Activated CD4-positive, CD25-positive, alpha-beta regulatory T cell (primary cell): ENCODE data around the gene ANTXR1.
"Not testable (repeated sequence)": the region's sequence is repeated elsewhere in the genome, so short reads cannot be mapped to it uniquely, and the experiment has no call there.

Source experiments
- DNase-seq, 4 experiments: peaks; one replicate each; lab custom pipeline; 2025; lab: John Stamatoyannopoulos, UW

Gene ANTXR1

DNA sequence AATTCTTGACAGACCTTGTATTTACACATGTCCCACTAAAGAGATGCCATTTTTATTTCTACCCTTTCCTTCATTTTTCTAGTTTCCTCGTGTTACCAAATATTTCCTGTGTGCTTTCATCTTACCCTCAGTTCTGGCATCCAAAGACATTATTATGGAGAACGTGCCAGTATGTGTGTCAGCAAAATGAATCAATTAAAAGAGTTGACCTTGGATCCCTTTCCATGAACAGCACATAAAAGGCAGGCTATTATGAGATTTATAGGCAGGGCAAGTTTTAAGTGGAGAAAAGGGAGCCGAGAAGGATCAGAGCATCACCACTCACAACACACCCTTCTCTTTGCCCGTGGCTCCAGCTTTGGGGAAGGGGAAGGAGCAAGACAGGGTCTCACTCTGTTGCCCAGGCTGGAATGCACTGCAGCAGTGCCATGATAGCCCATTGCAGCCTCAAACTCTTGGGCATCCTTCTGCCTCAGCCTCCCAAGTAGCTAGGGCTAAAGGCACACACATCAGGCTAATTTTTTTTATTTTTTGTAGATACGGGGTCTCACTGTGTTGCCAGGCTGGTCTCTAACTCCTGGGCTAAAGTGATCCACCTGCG lies 224.2 kb downstream of the ANTXR1 start:
- no peak for DNase-seq

DNA sequence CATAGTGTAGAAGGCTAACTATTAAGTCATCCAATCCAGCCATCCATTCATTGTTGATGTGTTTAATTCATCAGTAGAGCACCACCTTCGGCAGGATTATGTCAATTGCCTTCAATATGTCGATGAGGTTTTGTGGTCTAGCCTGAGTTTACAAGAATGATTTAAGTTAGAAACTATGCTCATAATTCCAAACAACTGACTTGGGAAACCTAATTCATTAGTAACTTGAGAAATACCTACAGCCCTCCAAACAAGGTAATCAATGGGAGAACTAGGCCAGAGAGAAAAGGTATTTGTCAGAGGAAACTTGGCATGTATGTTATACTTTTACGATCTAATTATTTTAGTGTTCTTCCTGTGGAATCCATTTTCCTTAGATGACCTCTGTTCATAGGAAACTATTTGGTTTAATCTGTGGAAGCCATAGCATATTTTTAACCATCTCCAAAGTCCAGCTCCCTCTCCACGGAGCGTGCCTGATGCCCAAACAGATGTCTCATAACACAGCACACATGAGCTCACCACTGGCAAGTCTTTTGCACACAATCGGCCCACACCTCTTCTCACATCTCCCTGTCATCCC lies 225.6 kb downstream of the ANTXR1 start:
- no peak for DNase-seq

DNA sequence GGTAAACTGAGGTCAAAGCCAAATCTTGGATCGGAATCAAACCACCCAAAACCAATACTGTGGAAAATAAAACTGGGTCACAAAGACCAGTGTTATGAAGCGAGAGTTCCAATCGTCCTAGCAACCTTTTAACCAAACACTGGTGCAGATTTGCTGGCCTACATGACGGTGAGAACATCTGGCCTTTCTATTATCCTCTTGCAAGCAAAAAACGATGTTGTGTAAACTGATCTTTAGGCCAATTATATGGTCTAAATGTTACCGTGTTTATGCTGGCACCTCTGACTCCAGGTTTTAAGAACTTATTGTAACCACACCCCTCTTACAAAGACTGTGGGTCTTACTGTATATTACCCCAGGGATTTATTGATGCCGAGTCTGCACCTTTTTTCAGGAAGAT lies 228.1 kb downstream of the ANTXR1 start:
- DNase-seq = no peak

DNA sequence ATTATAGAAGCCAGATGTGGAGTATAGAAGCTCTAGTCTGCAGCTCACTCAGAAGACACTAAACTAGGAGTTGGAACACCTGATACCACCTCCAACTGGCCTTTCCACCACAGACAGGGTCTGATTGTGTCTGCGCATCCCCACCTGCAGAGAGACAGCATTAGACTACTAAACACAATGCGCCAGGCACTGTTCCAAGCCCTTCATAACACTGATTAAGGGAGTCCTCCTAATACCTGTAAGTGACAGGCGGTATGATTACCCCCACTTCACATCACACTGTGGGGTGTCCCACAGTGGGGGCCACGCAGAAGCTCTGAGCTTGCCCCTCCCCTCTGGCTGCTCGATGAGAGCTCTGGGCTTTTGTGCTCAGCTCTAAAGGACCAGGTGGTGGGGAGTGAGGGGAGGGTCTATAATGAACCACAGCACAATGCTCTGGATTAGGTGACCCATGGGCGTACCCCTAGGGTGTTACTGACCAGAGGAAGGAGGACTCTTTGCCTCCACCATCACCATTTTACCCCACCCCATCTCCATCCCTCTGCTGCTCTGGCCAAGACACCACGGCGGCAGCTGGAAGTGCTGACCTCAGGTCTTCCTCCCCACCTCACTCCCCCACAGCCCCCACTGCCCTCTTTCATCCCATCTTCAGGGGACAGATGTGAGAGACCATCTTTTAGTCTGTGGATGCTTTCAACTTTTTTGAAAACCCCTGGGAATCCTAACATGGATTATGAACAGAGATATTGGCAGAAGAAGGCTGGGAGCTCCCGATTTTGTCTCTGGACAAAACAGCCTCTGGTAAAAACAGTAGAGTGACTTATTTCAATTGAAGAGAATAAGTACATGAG lies 228.9 kb downstream of the ANTXR1 start:
- DNase-seq = no peak

DNA sequence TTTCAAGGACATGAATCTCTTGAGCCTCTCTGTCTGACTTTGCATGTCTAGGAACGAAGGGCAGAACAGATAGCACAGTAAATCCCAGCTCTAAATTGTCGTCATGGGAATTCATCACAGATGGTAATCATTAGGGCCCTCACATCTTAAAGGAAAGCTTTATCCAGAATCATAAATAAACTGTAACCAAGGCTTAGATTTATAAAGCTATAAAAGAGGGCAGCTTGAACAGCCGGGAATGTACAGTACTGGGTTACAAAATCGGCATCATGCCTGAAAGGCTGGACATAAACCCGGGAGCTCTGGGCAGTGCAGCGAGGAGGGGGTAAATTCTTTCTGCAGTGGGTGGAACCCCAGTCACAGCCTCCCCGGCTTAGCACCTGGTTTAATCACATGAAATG lies 229.7 kb downstream of the ANTXR1 start:
- no peak for DNase-seq

DNA sequence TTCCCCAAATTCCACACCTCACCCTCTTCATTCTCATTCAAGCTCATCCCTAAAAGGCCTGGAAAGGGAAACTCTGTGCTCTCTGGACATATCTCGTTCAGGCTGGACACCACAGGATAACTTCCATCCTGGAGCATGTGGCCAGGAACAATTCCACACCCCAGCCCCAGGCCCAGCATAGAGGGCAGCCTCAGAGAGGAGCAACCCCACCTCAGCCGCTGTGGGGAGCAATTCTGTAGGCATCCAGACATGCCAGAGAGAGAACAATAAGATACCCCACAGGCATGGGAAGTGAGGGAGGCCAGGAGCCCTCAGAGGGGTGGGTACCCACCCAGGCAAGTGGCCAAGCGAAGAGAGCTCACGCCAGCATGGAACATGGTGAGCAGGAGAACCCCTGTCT lies 230.7 kb downstream of the ANTXR1 start:
- DNase-seq = no peak

DNA sequence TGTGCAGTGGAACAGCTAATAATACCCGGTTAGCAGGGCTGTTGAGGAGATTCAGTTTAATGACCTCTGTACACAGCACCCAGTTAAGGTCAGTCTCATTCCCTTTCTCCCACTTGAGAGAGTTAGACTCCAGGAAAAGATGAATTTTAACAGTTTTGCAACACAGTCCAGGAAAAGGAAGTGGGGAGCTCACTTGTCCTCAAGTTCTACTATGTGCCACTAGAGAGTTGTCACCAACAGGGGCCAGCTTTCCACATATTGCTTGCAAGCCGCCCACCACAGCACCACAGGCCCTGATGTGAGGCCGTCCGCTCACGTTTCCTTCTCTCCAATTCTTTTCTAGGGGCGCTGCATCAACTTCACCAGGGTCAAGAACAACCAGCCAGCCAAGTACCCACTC lies 231.9 kb downstream of the ANTXR1 start:
- no peak for DNase-seq

DNA sequence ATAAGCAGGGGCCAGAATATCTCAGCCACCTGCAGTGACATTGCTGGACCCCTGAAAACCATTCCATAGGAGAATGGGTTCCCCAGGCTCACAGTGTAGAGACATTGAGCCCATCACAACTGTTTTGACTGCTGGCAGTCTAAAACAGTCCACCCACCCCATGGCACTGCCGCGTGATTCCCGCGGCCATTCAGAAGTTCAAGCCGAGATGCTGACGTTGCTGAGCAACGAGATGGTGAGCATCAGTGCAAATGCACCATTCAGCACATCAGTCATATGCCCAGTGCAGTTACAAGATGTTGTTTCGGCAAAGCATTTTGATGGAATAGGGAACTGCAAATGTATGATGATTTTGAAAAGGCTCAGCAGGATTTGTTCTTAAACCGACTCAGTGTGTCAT lies 234.6 kb downstream of the ANTXR1 start:
- DNase-seq = no peak

DNA sequence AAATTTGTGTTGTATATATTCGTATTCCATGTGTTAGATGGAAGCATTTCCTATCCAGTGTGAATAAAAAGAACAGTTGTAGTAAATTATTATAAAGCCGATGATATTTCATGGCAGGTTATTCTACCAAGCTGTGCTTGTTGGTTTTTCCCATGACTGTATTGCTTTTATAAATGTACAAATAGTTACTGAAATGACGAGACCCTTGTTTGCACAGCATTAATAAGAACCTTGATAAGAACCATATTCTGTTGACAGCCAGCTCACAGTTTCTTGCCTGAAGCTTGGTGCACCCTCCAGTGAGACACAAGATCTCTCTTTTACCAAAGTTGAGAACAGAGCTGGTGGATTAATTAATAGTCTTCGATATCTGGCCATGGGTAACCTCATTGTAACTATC lies 235.3 kb downstream of the ANTXR1 start:
- DNase-seq = no peak

DNA sequence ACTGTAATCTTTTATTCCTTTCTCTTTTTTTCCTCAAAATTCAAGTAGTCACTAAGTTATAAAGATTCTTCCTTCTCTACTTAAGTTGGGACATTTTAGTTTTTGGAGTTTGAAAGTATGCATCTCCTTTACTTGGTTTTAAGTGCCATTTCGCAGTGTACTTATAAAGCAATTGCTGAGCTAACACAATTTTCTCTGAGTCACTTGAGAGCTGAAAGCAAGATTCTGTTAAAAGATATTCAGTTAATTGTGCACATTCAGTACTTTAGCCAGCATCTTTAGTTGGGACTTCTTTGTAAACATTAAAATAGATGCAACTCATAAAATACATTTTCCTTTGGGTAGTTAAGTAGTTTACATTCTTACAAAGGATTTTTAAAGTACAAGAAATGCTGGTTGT lies 238.0 kb downstream of the ANTXR1 start:
- DNase-seq = no peak

DNA sequence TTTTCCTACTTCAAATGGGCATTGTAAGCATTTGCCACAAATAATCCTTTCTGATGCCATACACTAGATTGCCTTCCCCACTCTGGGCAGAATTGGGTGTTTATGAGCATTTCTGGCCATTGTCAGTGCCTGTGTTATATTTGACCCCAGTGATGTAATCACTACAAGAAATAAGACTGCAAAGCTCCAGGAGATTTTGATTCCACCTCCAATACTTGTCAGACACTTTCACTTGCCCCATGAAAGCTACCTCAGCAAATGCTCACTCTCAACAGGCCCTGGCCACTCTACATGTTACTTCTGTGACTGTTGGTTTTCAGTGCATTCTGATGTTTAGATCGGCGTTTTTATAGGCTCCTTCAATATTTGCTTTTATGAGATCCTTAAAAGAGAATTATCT lies 239.0 kb downstream of the ANTXR1 start:
- DNase-seq = no peak

DNA sequence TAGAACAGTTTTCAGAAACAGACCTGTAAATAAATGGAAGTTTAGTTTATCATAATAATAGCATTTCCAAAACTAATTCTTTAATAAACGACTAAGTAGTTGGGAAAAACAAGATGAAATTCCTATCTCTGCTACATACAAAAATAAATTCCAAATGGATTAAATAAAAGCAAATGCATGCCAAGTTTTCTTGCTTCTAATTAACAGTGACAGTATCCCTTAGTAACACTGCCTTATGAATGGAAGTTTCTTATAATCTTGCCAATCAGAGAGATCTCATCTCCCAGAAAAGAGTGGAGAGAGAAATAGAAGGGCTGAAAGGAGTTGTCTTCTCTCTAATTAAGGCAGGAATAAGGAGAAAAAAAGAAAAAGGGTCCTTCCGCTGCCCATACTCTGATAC lies 240.1 kb downstream of the ANTXR1 start:
- DNase-seq = no peak

DNA sequence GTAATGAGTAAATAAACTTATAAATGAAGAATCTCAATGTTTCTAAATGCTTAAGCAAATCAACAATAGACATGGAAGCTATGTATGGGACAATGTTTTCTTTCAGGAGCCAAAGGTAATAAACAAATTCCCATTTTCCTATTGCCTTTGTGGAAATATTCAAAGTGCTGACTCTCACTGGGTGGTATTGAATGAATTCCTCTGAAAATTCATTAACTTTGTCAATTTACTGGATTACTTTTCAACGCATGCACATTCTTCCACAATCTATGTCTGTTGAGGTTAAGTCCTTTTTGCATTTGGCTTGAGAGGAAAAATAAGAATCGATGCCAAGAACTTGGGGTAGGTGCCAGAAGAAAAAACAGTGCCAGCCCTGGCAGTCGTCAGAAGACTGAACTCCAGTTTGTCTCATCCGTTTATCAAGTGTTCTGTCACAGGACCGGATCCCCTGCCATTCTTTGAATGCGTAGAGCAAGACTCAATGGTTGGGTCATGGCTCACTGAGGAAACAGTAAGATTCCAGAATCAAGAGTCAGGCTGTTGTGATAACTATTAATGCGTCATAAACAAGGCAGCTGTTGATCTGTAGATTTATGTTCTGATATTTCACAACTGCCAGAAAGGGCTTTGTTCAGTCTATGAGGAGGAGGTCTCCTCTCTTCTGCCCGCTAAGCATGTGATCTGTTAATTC lies 240.8 kb downstream of the ANTXR1 start:
- no peak for DNase-seq

DNA sequence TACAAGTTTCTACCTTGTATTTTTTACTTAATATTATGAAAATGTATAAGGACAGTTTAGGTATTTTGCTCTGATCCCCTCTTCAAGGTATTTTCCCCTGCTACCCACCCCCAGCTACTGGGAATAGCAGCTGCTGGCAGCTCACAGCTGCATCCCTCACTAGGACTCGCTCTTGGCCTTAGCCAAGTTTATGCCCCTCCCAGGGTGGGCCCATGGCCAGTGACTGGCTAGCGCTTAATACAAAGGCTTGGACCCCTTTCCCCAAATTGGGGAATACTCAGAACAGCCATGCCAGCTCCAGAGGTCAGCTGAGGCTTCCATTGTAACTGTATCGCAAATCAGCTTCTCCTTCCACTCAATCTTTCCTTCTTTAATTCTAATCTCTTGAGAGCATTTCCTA lies 242.8 kb downstream of the ANTXR1 start:
- no peak for DNase-seq

DNA sequence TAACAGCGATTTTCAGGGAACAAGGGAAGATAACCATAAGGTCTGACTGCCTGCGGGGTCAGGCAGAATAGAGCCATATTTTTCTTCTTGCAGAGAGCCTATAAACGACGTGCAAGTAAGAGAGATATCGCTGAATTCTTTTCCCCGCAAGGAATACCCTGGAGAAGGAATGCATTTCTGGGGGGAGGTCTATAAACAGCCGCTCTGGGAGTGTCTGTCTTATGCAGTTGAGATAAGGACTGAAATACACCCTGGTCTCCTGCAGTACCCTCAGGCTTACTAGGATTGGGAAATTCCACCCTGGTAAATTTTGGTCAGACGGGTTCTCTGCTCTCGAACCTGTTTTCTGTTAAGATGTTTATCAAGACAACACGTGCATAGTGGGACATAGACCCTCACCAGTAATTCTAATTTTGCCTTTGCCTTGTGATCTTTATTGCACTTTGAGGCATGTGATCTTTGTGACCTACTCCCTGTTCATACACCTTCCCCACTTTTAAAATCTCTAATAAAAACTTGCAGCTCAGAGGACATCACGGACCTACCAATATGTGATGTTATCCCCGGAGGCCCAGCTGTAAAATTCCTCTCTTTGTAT lies 247.1 kb downstream of the ANTXR1 start:
- DNase-seq = not testable (repeated sequence)

DNA sequence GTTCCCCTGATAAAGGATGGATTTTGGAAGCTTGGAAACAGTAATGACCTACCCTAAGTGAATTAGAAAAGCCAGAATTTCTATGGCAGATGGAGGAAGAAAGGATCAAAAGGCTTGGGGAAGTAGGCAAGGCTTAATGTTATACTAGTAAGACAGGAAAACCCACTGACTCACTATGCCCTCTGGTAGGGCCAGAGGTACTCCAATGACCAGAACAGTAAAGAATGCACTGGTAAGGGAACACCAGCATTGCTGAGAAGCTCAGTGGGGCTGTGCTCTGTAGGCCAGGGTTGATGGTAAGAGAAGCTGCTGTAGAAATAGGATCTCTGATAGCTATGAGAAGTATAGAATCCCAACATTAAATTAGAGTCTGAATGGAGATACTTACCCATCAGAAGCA lies 247.7 kb downstream of the ANTXR1 start:
- DNase-seq = no peak

DNA sequence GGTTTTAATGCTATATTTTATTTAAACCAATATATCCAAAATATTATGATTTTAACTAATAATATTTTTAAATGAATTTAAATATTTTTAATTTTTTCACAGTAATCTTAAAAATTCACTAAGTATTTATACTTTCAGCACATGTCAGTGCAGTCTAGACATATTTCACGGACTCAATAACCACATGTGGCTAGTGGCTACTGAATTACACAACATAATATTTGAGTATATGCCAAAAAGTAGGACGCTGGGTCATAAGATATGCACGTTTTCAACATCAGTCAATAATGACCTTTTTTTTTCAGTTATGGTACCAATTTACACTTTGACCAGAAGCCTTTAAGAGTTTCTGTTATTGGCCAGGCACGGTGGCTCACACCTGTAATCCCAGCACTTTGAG lies 256.4 kb downstream of the ANTXR1 start:
- DNase-seq = no peak

DNA sequence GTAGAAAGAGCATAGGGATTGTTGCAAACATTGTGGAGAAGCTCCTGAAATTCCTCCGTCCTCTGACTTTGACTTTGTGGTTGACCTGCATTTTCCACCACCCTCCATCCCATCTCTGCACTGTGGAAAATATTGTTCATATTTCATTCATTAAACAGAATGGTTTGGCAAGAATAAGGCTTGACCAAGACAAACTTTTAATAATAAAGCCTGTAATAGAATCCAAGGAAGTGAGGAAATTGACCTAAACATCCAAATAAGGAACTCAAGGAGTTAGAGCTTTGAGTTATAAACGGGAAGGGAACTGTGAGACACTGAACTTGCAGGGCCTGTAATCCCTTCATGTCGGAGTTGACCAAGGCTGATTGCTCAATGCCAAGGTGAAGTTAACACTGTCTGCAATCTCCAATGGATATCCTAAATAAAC lies 258.9 kb downstream of the ANTXR1 start:
- DNase-seq = no peak

DNA sequence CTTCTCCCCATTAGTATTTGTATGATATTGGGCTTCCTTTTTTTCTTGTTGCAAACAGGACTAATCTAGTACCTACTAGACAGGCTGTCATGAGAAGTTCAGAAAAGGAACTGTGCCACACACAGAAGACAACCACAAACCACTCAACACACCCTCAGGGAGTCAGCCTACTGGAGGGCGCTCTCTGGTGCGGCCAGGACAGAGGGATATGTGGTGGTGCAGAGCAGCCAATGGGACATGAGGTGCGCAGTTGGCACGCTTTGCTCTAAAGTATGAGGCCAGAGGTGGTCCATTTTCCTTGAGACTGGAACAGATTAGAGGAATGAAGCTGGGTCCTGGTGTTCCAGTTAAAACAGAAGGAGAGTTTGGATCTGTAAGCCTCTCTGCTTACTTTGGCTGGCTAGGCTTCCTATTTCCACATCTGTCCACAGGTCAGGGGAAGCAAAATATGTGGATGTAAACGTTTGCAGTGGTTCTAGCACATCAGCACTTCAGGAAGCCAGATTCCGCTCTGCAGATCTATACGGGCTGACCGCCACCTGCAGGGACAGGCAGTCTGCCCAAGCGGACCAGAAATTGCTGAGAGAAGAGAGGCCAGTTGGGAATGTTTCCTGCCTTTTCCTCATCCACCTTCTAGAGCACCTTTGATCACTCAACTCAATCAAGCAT lies 260.0 kb downstream of the ANTXR1 start:
- DNase-seq = no peak

DNA sequence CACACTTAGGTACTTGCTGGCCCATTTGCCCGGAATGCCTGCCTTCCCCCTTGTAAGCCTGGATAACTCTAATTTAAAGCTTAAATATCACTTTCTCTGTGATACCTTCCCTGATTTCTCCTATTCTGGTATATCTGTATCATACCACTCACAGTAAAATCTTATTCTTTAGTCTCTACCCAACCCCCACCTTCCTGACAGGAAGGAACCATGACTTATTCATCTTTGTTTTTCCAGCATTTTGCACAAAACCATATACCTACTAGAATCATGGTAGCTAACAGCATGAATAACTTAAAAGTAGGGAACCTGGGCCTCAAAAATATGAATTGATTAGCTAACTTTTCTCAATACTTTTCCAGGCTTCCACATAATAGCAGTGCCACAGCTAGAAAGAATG lies 262.5 kb downstream of the ANTXR1 start:
- DNase-seq = no peak

DNA sequence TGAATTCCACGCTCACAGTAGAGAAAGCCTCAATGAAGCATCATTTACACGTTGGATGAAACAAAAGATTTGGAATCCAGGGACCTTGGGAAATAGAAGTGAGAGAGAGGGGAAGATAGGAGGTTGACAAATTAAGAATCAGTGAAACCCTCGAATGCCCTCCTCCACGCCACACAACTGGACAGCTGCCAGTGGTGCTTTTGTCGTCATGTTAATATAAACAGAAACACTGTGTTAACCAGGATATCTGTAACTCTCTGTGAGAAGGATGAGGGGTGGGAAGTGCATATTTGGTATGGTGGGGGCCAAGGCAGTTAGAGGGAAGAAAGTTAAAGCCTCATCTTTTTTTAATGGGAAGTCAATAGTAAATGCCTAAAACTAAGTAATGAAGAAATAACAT lies 265.4 kb downstream of the ANTXR1 start:
- no peak for DNase-seq

DNA sequence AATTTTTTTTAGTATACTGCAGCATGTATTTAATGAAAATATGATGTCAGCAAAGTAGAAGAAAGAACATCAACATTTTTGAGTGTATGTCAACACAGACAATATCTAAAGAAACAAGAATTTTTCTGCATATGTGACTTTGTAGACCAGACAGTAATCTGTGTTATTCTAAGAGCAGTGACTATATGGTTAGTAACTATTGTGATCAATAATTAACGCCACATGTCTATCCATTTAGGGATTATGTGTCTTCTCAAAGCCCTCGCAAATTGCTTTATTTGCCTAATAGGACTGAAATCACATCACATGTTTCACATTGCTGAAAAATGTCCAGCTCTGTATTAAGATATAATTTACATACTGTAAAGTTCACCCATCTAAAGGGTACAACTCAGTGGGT lies 266.2 kb downstream of the ANTXR1 start:
- DNase-seq = no peak
